LNCAP (cell line): ENCODE data around the gene CNDP1.

Source experiments
- CTCF ChIP-seq: fragments of 450-650 bp; IDR thresholded peaks from 2 replicates; pipeline ENCODE4 v1.5.1; 2017; ENCODE audit warnings: mild to moderate bottlenecking

Gene CNDP1

GRCh38 chr18:74508366-74508765 lies 25.9 kb upstream of the CNDP1 start:
- no peak for TF ChIP-seq CTCF

- TF ChIP-seq CTCF: no peak
Observed at GRCh38 chr18:74508821-74509225, 25.5 kb upstream of the CNDP1 start.

- TF ChIP-seq CTCF: no peak
Observed at GRCh38 chr18:74509856-74510769, 24.2 kb upstream of the CNDP1 start.

- TF ChIP-seq CTCF: no peak
Observed at GRCh38 chr18:74510770-74511095, 23.6 kb upstream of the CNDP1 start.

- no peak for TF ChIP-seq CTCF
Observed at GRCh38 chr18:74511823-74512222, 22.5 kb upstream of the CNDP1 start.

GRCh38 chr18:74512321-74513053 lies 21.8 kb upstream of the CNDP1 start:
- no peak for TF ChIP-seq CTCF

- TF ChIP-seq CTCF: no peak
Observed at GRCh38 chr18:74513149-74513882, 21.0 kb upstream of the CNDP1 start.
